NCI-H2107 treated with DMSO at 0.1 percent for 48 hours (cell line): ENCODE measurements around the gene VGLL3.
"Not testable (repeated sequence)": the region's sequence is repeated elsewhere in the genome, so short reads cannot be mapped to it uniquely, and the experiment has no call there.

Experiments
- DNase-seq: peaks from one replicate; lab custom pipeline; 2025; ENCODE audit not compliant: unreplicated experiment; lab: John Stamatoyannopoulos, UW

The VGLL3 gene

GRCh38 chr3:86990734-86991481 is at the start of gene VGLL3:
TSS of gene VGLL3 (minus strand) at chr3:86991149. CDS start at chr3:86990743, 406 bp downstream.
- DNase-seq = peak; percentile 33

- DNase-seq = no peak
Observed at GRCh38 chr3:87037652-87038051, 46.7 kb upstream of the VGLL3 start.

- DNase-seq = no peak
Observed at GRCh38 chr3:87036671-87037070, 45.7 kb upstream of the VGLL3 start.

GRCh38 chr3:87035339-87035738 is 44.4 kb upstream of the VGLL3 start:
- no peak for DNase-seq

- DNase-seq = no peak
Observed at GRCh38 chr3:87033205-87033604, 42.3 kb upstream of the VGLL3 start.

GRCh38 chr3:87025661-87026645 is 35.0 kb upstream of the VGLL3 start:
- no peak for DNase-seq

- not testable (repeated sequence) for DNase-seq
Observed at GRCh38 chr3:87017370-87017769, 26.4 kb upstream of the VGLL3 start.

- no peak for DNase-seq
Observed at GRCh38 chr3:87009271-87009670, 18.3 kb upstream of the VGLL3 start.

GRCh38 chr3:87006844-87007439 is 16.0 kb upstream of the VGLL3 start:
- DNase-seq = no peak

GRCh38 chr3:87004883-87005282 is 13.9 kb upstream of the VGLL3 start:
- no peak for DNase-seq

GRCh38 chr3:87002346-87002745 is 11.4 kb upstream of the VGLL3 start:
- no peak for DNase-seq

GRCh38 chr3:87001473-87002098 is 10.6 kb upstream of the VGLL3 start:
- DNase-seq = no peak

GRCh38 chr3:87000940-87001339 is 10.0 kb upstream of the VGLL3 start:
- no peak for DNase-seq

GRCh38 chr3:86998569-86998968 is 7.6 kb upstream of the VGLL3 start:
- no peak for DNase-seq

GRCh38 chr3:86996261-86996955 is 5.5 kb upstream of the VGLL3 start:
- no peak for DNase-seq

- DNase-seq = no peak
Observed at GRCh38 chr3:86995537-86995936, 4.6 kb upstream of the VGLL3 start.

GRCh38 chr3:86993704-86994103 is 2.8 kb upstream of the VGLL3 start:
- no peak for DNase-seq

GRCh38 chr3:86991840-86992435 is 989 bp upstream of the VGLL3 start:
- no peak for DNase-seq

GRCh38 chr3:86991482-86991815 is 500 bp upstream of the VGLL3 start:
- peak; percentile 17 for DNase-seq

GRCh38 chr3:86990012-86990733 is 776 bp downstream of the VGLL3 start:
- no peak for DNase-seq
